Activated T-cell treated with anti-CD3 and anti-CD28 coated beads for 1 hour (primary cell): ENCODE results near the gene CEACAM6.
"Not testable (repeated sequence)": the region's sequence is repeated elsewhere in the genome, so short reads cannot be mapped to it uniquely, and the experiment has no call there.

Experiments used
- DNase-seq: peaks from one replicate; pipeline ENCODE4 v3.0.0-alpha.2; 2020; ENCODE audit warnings: low read depth

Gene CEACAM6

DNA sequence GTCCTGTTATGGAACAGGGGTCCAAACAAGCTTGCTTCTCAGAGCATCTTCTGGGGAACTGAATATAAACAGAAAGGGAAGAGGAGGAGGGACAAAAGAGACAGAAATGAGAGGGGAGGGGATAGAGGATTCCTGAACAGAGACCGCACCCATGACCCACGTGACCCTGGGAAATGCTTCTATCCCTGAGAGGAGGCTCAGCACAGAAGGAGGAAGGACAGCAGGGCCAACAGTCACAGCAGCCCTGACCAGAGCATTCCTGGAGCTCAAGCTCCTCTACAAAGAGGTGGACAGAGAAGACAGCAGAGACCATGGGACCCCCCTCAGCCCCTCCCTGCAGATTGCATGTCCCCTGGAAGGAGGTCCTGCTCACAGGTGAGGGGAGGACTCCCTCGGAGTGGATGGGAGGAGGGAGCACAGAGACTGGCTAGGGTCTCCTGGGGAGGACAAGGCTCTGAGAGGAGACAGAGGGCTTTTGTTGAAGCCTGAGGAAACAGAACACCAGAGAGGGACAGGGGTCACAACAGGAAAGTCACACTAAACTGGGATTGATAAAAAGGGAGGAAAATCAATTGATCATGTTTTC is at the start of gene CEACAM6:
CEACAM6 (plus strand) TSS at position 203 of the 586 bp plus-strand sequence; CDS start at position 312, 109 bp downstream.
- no peak for DNase-seq

DNA sequence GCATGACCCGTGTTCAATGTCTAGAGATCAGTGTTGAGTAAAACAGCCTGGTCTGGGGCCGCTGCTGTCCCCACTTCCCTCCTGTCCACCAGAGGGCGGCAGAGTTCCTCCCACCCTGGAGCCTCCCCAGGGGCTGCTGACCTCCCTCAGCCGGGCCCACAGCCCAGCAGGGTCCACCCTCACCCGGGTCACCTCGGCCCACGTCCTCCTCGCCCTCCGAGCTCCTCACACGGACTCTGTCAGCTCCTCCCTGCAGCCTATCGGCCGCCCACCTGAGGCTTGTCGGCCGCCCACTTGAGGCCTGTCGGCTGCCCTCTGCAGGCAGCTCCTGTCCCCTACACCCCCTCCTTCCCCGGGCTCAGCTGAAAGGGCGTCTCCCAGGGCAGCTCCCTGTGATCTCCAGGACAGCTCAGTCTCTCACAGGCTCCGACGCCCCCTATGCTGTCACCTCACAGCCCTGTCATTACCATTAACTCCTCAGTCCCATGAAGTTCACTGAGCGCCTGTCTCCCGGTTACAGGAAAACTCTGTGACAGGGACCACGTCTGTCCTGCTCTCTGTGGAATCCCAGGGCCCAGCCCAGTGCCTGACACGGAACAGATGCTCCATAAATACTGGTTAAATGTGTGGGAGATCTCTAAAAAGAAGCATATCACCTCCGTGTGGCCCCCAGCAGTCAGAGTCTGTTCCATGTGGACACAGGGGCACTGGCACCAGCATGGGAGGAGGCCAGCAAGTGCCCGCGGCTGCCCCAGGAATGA is 48.4 kb upstream of the CEACAM6 start:
- DNase-seq: peak; percentile 49

GRCh38 chr19:41707502-41707812 is 47.9 kb upstream of the CEACAM6 start:
- no peak for DNase-seq

DNA sequence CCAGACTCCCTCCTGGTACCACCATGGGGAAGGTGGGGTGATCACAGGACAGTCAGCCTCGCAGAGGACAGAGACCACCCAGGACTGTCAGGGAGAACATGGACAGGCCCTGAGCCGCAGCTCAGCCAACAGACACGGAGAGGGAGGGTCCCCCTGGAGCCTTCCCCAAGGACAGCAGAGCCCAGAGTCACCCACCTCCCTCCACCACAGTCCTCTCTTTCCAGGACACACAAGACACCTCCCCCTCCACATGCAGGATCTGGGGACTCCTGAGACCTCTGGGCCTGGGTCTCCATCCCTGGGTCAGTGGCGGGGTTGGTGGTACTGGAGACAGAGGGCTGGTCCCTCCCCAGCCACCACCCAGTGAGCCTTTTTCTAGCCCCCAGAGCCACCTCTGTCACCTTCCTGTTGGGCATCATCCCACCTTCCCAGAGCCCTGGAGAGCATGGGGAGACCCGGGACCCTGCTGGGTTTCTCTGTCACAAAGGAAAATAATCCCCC is 47.4 kb upstream of the CEACAM6 start:
- DNase-seq: no peak

- DNase-seq: no peak
Observed at GRCh38 chr19:41708481-41708880, 46.8 kb upstream of the CEACAM6 start, which contains the start of gene CEACAM5. Gene CEACAM5 (plus strand): TSS chr19:41708626. CDS start chr19:41708732, 106 bp downstream.

- not testable (repeated sequence) for DNase-seq
Observed at GRCh38 chr19:41709516-41709915, 45.8 kb upstream of the CEACAM6 start.

GRCh38 chr19:41709951-41710645 is 45.2 kb upstream of the CEACAM6 start:
- DNase-seq: no peak

DNA sequence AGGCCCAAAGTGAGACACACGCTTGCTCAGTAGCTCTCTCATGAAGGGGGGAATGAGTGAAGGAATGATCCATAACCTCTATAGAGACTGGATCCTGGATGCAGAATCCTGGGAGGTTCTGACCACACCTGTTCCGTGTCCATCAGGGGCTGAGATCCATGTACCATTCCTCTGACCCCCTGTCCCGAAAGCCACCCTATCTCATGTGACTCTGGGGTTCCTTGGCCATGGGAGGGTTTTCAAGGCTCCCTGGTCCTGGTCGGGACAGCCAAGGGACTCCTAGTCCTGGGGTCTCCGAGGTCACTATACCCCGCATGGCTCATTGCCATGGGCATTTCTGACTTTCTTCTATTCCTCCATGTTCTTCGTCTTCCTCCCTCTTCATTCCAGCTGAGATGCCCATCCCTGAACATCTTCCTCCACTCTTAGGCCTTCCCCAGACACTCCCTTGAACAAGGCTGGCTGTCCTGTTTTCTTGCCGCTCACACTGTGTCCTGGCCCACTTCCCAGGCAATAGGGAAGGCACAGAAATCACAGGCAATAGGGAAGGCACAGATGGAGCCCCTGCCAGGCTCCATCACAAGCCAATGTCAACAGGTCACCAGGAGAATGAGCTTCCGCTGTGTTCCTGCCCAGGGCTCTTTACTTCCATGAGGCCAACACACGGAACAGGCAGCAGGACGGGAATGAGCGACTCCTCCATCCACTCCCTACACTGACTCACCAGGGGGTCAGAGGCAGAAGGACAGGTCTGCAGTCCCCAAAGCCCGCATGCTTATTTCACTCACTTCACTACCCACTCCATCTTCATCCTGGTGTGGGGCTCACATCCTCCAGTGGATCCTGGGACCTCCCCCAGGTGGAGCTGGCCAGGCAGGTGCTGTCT is 43.7 kb upstream of the CEACAM6 start:
- no peak for DNase-seq

- DNase-seq: no peak
Observed at GRCh38 chr19:41714598-41714997, 40.7 kb upstream of the CEACAM6 start.

DNA sequence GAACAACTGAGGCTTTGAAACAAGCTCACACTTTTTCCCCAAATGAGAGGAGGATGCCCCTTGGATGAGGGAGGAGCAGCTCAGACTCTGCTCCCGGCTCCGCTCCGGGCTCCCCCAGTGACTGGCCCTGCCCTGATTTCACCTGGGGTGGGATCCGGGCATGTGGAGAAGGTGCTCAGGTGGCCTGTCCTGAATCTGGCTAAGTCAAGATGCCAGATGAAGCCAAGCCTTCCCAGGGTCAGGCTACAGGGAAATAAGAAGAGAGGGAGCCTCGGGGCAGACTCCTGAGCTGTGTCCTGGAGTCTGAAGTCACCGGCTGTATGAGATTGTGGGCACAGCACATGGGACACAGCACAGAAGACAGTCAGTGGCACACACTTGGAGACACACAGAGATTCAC is 36.6 kb upstream of the CEACAM6 start:
- DNase-seq: no peak

GRCh38 chr19:41720103-41720502 is 35.2 kb upstream of the CEACAM6 start:
- DNase-seq: no peak

GRCh38 chr19:41726493-41726892 is 28.8 kb upstream of the CEACAM6 start:
- DNase-seq: no peak

- DNase-seq: no peak
Observed at GRCh38 chr19:41734156-41734555, 21.2 kb upstream of the CEACAM6 start.

GRCh38 chr19:41734585-41734984 is 20.7 kb upstream of the CEACAM6 start:
- DNase-seq: no peak

DNA sequence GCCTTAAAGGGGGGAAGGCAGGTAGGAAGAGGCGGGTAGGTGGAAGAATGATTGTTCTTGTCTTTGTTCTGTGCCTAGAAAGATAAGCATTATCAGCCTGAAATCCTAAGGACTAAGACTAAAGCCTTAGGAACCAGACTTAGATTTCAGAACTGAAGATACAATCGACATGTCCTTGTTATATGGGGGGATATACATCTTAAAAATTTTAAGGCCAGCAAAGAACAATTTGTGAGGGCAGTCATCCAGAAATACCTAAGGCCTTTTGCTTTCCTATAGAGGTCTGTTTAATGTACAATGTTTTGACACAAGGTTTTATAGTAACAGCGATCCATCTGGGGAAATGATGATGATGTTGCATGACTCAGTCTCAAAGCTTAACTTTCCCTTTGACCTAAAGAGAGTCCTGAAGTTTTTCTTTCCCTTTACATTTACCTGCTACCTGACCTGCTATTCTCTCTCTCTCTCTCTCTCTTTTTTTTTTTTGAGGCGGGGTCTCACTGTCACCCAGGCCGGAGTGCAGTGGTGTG is 20.2 kb upstream of the CEACAM6 start:
- DNase-seq: no peak

- no peak for DNase-seq
Observed at GRCh38 chr19:41739361-41739760, 16.0 kb upstream of the CEACAM6 start.

- DNase-seq: no peak
Observed at GRCh38 chr19:41740415-41741243, 14.7 kb upstream of the CEACAM6 start.

DNA sequence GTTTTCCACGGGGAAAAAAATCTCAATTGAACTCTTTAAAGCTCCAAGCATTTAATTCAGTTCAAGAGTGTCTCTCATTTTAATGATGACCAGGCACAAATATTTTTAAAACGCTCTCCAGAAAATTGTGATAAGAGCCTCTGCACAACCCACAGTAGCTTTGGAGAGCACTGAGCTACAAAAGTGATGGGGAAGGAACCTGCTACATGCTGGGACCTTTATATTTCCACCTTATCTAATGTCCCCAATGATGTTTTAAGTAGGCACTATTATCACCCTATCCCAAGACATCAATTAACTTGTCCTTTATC is 14.1 kb upstream of the CEACAM6 start:
- DNase-seq: no peak

DNA sequence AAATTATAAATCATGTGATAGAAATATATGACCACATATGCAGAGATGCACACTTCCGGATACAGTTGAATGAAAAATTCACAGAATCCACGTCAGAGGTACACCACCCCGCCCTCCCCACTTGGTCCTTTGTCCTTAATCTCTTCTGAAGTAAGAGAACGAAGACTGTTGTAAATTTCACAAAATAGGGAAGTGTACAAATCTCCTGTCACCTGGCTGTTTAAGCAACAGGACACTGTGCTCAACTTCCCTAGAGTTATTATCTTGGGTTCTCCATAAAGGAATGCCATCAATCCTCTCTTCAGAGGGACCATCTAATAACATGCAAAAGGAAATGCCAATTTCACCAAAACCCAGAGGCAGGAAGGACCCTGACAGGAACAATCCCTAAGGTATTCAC is 10.5 kb upstream of the CEACAM6 start:
- DNase-seq: no peak

GRCh38 chr19:41745756-41746155 is 9.6 kb upstream of the CEACAM6 start:
- DNase-seq: no peak

- DNase-seq: peak; percentile 22
Observed at GRCh38 chr19:41746593-41747227, 8.6 kb upstream of the CEACAM6 start.
